CD4-positive, alpha-beta T cell treated with Interleukin-1 beta for 1 hour (primary cell): ENCODE results near the gene GLOD4.
"Not testable (repeated sequence)": the region's sequence is repeated elsewhere in the genome, so short reads cannot be mapped to it uniquely, and the experiment has no call there.

ENCODE experiments used
- DNase-seq, 2 donors: peaks; one replicate each; pipeline ENCODE4 v3.0.0-alpha.2; 2020 to 2022

Gene GLOD4

GRCh38 chr17:767076-767475 lies 15.0 kb downstream of the GLOD4 start:
- DNase-seq = no peak

GRCh38 chr17:760371-760770 lies 21.7 kb downstream of the GLOD4 start:
- DNase-seq = no peak

- no peak for DNase-seq
These were observed 22.1 kb downstream of the GLOD4 start for GRCh38 chr17:759964-760363.

- DNase-seq = not testable (repeated sequence)
These were observed 26.0 kb downstream of the GLOD4 start for GRCh38 chr17:756010-756567.

- not testable (repeated sequence) for DNase-seq
These were observed 26.6 kb downstream of the GLOD4 start for GRCh38 chr17:755319-755961.

- DNase-seq = no peak
These were observed 28.7 kb downstream of the GLOD4 start for GRCh38 chr17:753418-753817.

- DNase-seq = no peak
These were observed 29.4 kb downstream of the GLOD4 start for GRCh38 chr17:752620-753219.

- peak; percentile 94 to 97 for DNase-seq
These were observed 30.0 kb downstream of the GLOD4 start, which contains the start of gene GEMIN4 for GRCh38 chr17:752002-752619. GEMIN4 (minus strand) TSS chr17:752264; CDS start chr17:752142, 122 bp downstream.

GRCh38 chr17:751269-752001 lies 30.6 kb downstream of the GLOD4 start:
- peak; percentile 49 to 52 for DNase-seq

- no peak for DNase-seq
These were observed 31.5 kb downstream of the GLOD4 start for GRCh38 chr17:750431-751037.

GRCh38 chr17:749359-749758 lies 32.7 kb downstream of the GLOD4 start:
- DNase-seq = not testable (repeated sequence)

- DNase-seq = not testable (repeated sequence)
These were observed 33.5 kb downstream of the GLOD4 start for GRCh38 chr17:748604-749003.

GRCh38 chr17:746783-747629 lies 35.1 kb downstream of the GLOD4 start:
- no peak for DNase-seq

GRCh38 chr17:746181-746580 lies 35.9 kb downstream of the GLOD4 start:
- no peak for DNase-seq

GRCh38 chr17:745406-745805 lies 36.7 kb downstream of the GLOD4 start:
- no peak for DNase-seq

GRCh38 chr17:744937-745336 lies 37.1 kb downstream of the GLOD4 start:
- no peak for DNase-seq

- DNase-seq = no peak
These were observed 38.9 kb downstream of the GLOD4 start for GRCh38 chr17:743139-743538.

- DNase-seq = no peak
These were observed 39.8 kb downstream of the GLOD4 start for GRCh38 chr17:742147-742793.

- DNase-seq = peak; percentile 29 to 76
These were observed 41.7 kb downstream of the GLOD4 start for GRCh38 chr17:740240-741017.

- no peak for DNase-seq
These were observed 44.4 kb downstream of the GLOD4 start for GRCh38 chr17:737561-738113.
